ENCODE measurements around the gene GFM2. TPM values are rescaled to one million over a fixed set of nuclear protein-coding genes. Genes with fewer than 3 reads are reported as not detected.
"Not testable (repeated sequence)": the region's sequence is repeated elsewhere in the genome, so short reads cannot be mapped to it uniquely, and the experiment has no call there.

GFM2 gene
- total RNA-seq, 1 donor from 2014 or later, result 29.8 TPM

- TF ChIP-seq CTCF (conservative IDR thresholded peaks at IDR 0.05), result no peak
- Mint-ChIP-seq H3K27ac (ENCODE audit: unreplicated experiment) (no peak overlapping the region), H3K27me3 (ENCODE audit: low read depth) (no peaks in the 10 kb centered on the region), H3K36me3 (ENCODE audit: low read depth) (peaks cover 6% of the 10 kb centered on the region), H3K4me3 (no peak overlapping the region), H3K9me3 (peaks cover 5% of the 10 kb centered on the region), H3K4me1 (peaks cover 8% of the 10 kb centered on the region)
- DNase-seq (ENCODE audit: low read depth, low spot score), result no peak
Observed at GRCh38 chr5:74761241-74761640, 5.7 kb downstream of the GFM2 start.

- H3K4me1 Mint-ChIP-seq; H3K4me3 Mint-ChIP-seq; H3K27ac Mint-ChIP-seq (ENCODE audit: unreplicated experiment); H3K9me3 Mint-ChIP-seq; H3K27me3 Mint-ChIP-seq (ENCODE audit: low read depth); DNase-seq (ENCODE audit: low read depth, low spot score): not testable (repeated sequence)
- H3K36me3 Mint-ChIP-seq (ENCODE audit: low read depth), result peaks cover 15% of the 10 kb centered on the region
Observed at GRCh38 chr5:74748742-74749141, 18.2 kb downstream of the GFM2 start.

- no peaks in the 10 kb centered on the region for H3K4me1 Mint-ChIP-seq
- DNase-seq (ENCODE audit: low read depth, low spot score), result no peak
- no peaks in the 10 kb centered on the region for H3K27me3 Mint-ChIP-seq (ENCODE audit: low read depth)
- no peak overlapping the region for H3K4me3 Mint-ChIP-seq
- TF ChIP-seq CTCF (conservative IDR thresholded peaks at IDR 0.05), result no peak
- peaks cover 6% of the 10 kb centered on the region for H3K36me3 Mint-ChIP-seq (ENCODE audit: low read depth)
- H3K9me3 Mint-ChIP-seq, result no peaks in the 10 kb centered on the region
- no peak overlapping the region for H3K27ac Mint-ChIP-seq (ENCODE audit: unreplicated experiment)
Observed at GRCh38 chr5:74738406-74738805, 28.5 kb downstream of the GFM2 start.

DNA sequence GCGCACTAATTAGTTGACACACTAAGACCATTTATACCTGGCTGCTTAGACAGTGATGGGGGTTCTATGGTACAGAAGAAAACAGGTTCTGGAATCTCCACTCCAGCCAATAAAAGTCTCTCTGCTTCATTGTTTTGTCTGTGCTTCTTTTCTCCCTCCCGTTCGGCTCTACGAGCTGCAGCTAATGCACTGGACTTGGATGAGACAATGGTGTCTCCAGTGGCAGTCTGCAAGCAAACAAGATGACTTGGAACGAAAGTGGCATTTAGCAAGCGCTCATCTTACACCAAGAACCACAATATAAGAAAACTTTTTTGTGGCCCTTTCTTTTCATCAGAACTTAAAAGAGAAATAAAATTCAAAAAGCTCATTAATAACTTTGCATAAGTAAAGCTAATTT is 30.2 kb downstream of the GFM2 start:
- no peak overlapping the region for H3K27ac Mint-ChIP-seq (ENCODE audit: unreplicated experiment)
- H3K4me3 Mint-ChIP-seq, result no peak overlapping the region
- DNase-seq (ENCODE audit: low read depth, low spot score), result no peak
- H3K36me3 Mint-ChIP-seq (ENCODE audit: low read depth), result peaks cover 6% of the 10 kb centered on the region
- H3K27me3 Mint-ChIP-seq (ENCODE audit: low read depth), result no peaks in the 10 kb centered on the region
- H3K9me3 Mint-ChIP-seq, result no peaks in the 10 kb centered on the region
- TF ChIP-seq CTCF (conservative IDR thresholded peaks at IDR 0.05), result no peak
- H3K4me1 Mint-ChIP-seq, result no peaks in the 10 kb centered on the region

DNA sequence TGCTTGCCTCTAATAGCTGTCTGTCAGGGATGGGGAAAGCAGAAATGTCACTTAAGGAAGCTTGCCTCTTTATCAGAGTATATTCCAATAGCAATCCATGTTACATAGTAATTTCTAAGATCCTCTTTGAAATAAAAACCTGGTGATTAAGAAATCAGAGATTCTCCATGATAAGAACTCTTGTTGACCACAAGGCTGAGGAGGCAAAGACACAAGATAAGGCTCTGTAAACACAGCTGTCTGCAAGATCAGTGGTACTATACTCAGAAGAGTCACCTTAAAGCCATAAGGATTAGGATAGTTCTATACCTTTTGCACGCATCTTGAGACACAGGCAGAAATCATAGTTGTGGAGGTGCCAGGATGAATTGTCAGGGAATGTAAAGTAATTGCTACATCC is 41.6 kb downstream of the GFM2 start:
- H3K36me3 Mint-ChIP-seq (ENCODE audit: low read depth), result peaks cover 10% of the 10 kb centered on the region
- DNase-seq (ENCODE audit: low read depth, low spot score), result no peak
- no peak overlapping the region for H3K4me3 Mint-ChIP-seq
- H3K27ac Mint-ChIP-seq (ENCODE audit: unreplicated experiment), result no peak overlapping the region
- no peaks in the 10 kb centered on the region for H3K27me3 Mint-ChIP-seq (ENCODE audit: low read depth)
- no peak for TF ChIP-seq CTCF (conservative IDR thresholded peaks at IDR 0.05)
- no peaks in the 10 kb centered on the region for H3K9me3 Mint-ChIP-seq
- H3K4me1 Mint-ChIP-seq, result no peaks in the 10 kb centered on the region

- peaks cover 9% of the 10 kb centered on the region for H3K36me3 Mint-ChIP-seq (ENCODE audit: low read depth)
- no peaks in the 10 kb centered on the region for H3K4me1 Mint-ChIP-seq
Observed at GRCh38 chr5:74722271-74722670, 44.6 kb downstream of the GFM2 start.

More at GRCh38 chr5:74722271-74722670, 44.6 kb downstream of the GFM2 start:
- no peaks in the 10 kb centered on the region for H3K9me3 Mint-ChIP-seq
- DNase-seq (ENCODE audit: low read depth, low spot score), result no peak
- H3K27ac Mint-ChIP-seq (ENCODE audit: unreplicated experiment), result no peak overlapping the region
- H3K27me3 Mint-ChIP-seq (ENCODE audit: low read depth), result no peaks in the 10 kb centered on the region
- H3K4me3 Mint-ChIP-seq, result no peak overlapping the region
- TF ChIP-seq CTCF (conservative IDR thresholded peaks at IDR 0.05), result no peak
